Measurements from ENCODE around the gene BMAL1.

The BMAL1 gene

GRCh38 chr11:13347901-13348300, 70.3 kb downstream of the BMAL1 start:
- in situ Hi-C loops (cut with HindIII; ENCODE audit: low pct_unique_long_range_greater_than_20kb, low sequenced_read_pairs), result no loop called here
- no peak for TF ChIP-seq JUND (IDR thresholded peaks at IDR 0.05; ENCODE audit: low read depth)
- no peak for DNase-seq (ENCODE audit: low read depth in 1 of 2, low spot score in 1 of 2)

GRCh38 chr11:13348305-13348704, 70.7 kb downstream of the BMAL1 start:
- in situ Hi-C loops (cut with HindIII; ENCODE audit: low pct_unique_long_range_greater_than_20kb, low sequenced_read_pairs), result no loop called here
- no peak for TF ChIP-seq JUND (IDR thresholded peaks at IDR 0.05; ENCODE audit: low read depth)
- no peak for DNase-seq (ENCODE audit: low read depth in 1 of 2, low spot score in 1 of 2)

DNA sequence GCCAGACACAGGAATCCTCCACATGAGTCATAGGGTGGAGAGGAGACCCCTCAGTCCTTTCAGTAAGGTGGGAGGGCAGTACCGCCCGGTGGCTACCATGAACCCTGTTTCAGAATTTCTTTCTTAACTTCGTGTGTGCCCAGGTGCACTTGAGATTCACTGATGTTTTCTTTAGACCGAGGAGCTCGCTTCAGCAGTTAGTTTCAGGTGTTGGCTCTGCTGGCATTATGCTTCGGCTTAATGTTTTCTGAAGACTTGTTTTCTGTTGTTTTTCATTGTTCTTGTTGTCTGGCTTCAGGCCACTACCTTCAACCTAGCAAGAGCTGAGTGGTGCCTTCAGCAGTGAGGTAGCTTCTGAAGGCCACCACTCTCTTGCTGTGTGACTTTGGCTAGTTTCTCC, 71.5 kb downstream of the BMAL1 start:
- in situ Hi-C loops (cut with HindIII; ENCODE audit: low pct_unique_long_range_greater_than_20kb, low sequenced_read_pairs), result no loop called here
- no peak for DNase-seq (ENCODE audit: low read depth in 1 of 2, low spot score in 1 of 2)
- TF ChIP-seq JUND (IDR thresholded peaks at IDR 0.05; ENCODE audit: low read depth), result no peak

DNA sequence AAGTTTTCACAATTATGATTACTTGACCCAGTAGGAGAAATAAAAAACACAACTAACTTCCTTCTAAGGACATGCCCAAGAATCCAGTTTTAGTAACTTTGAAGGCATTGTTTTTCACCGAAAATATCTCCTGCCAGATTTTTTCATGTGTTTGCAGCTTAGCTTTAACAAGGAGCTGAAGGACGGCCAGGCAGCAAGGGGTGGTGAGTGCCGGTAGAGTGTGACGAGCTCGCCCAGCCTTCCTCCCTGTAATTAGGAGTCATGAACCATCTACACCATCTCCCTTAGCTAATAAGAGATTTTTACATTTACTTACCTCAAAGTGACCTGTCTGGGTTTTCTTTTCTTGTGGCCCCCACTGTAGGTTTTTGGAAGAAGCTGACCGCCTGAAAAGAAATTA, 72.0 kb downstream of the BMAL1 start:
- TF ChIP-seq JUND (IDR thresholded peaks at IDR 0.05; ENCODE audit: low read depth), result no peak
- in situ Hi-C loops (cut with HindIII; ENCODE audit: low pct_unique_long_range_greater_than_20kb, low sequenced_read_pairs), result no loop called here
- DNase-seq (ENCODE audit: low read depth in 1 of 2, low spot score in 1 of 2), result no peak

- TF ChIP-seq JUND (IDR thresholded peaks at IDR 0.05; ENCODE audit: low read depth), result no peak
- in situ Hi-C loops (cut with HindIII; ENCODE audit: low pct_unique_long_range_greater_than_20kb, low sequenced_read_pairs), result no loop called here
- no peak for DNase-seq (ENCODE audit: low read depth in 1 of 2, low spot score in 1 of 2)
Measured at GRCh38 chr11:13352711-13353110, 75.1 kb downstream of the BMAL1 start.

- TF ChIP-seq JUND (IDR thresholded peaks at IDR 0.05; ENCODE audit: low read depth), result no peak
- peak in 1 of 2 experiments; percentile 46 for DNase-seq (ENCODE audit: low read depth in 1 of 2, low spot score in 1 of 2)
- in situ Hi-C loops (cut with HindIII; ENCODE audit: low pct_unique_long_range_greater_than_20kb, low sequenced_read_pairs), result no loop called here
Measured at GRCh38 chr11:13354335-13354734, 76.7 kb downstream of the BMAL1 start.

DNA sequence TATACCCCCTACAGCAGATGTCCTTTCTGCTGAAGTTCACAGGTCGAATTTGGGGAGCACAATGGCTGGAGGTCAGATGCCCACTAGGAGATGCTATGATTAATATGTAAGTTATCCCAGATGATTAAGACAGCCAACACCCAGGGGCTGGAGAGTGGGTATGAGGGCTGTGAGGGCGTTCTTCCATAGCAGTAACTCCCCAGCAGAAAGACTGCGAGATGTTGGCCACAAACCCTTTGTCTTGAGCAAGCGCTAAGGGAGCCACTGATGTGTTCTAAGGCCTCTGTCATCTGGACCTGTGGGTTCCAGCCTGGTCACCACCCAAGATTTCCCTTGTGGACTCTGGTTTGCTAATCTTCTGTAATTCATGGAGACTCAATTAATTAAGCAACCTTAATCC, 77.6 kb downstream of the BMAL1 start:
- in situ Hi-C loops (cut with HindIII; ENCODE audit: low pct_unique_long_range_greater_than_20kb, low sequenced_read_pairs), result no loop called here
- TF ChIP-seq JUND (IDR thresholded peaks at IDR 0.05; ENCODE audit: low read depth), result no peak
- DNase-seq (ENCODE audit: low read depth in 1 of 2, low spot score in 1 of 2), result no peak

DNA sequence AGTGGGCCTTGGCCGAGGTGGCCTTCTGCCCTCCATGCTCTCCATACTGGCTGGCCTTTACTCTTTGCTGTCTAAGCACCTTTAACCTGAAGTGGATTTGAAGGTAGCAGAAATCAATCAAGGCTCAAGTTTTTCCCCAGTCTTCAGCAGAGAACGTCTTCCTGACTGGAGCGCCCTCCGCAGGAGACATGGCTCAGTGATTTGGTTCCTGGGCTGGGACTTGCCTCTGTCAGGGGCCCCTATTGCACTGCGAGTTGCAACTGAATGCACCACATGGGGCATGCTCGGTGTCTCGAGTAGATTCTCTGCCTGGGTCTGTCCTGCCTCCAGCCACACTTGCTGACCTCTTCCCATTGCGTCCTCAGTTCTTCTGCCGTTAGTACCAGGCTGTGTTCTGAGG, 79.6 kb downstream of the BMAL1 start:
- DNase-seq (ENCODE audit: low read depth in 1 of 2, low spot score in 1 of 2), result no peak
- in situ Hi-C loops (cut with HindIII; ENCODE audit: low pct_unique_long_range_greater_than_20kb, low sequenced_read_pairs), result no loop called here
- no peak for TF ChIP-seq JUND (IDR thresholded peaks at IDR 0.05; ENCODE audit: low read depth)

GRCh38 chr11:13358596-13359270, 81.1 kb downstream of the BMAL1 start:
- in situ Hi-C loops (cut with HindIII; ENCODE audit: low pct_unique_long_range_greater_than_20kb, low sequenced_read_pairs), result no loop called here
- TF ChIP-seq JUND (IDR thresholded peaks at IDR 0.05; ENCODE audit: low read depth), result no peak

GRCh38 chr11:13362596-13363109, 85.1 kb downstream of the BMAL1 start:
- in situ Hi-C loops (cut with HindIII; ENCODE audit: low pct_unique_long_range_greater_than_20kb, low sequenced_read_pairs), result no loop called here
- no peak for DNase-seq (ENCODE audit: low read depth in 1 of 2, low spot score in 1 of 2)
- no peak for TF ChIP-seq JUND (IDR thresholded peaks at IDR 0.05; ENCODE audit: low read depth)

More at GRCh38 chr11:13358596-13359270, 81.1 kb downstream of the BMAL1 start:
- no peak for DNase-seq (ENCODE audit: low read depth in 1 of 2, low spot score in 1 of 2)

- DNase-seq (ENCODE audit: low read depth in 1 of 2, low spot score in 1 of 2), result no peak
- in situ Hi-C loops (cut with HindIII; ENCODE audit: low pct_unique_long_range_greater_than_20kb, low sequenced_read_pairs), result no loop called here
- TF ChIP-seq JUND (IDR thresholded peaks at IDR 0.05; ENCODE audit: low read depth), result no peak
Measured at GRCh38 chr11:13364388-13364787, 86.8 kb downstream of the BMAL1 start.

- in situ Hi-C loops (cut with HindIII; ENCODE audit: low pct_unique_long_range_greater_than_20kb, low sequenced_read_pairs), result no loop called here
- no peak for DNase-seq (ENCODE audit: low read depth in 1 of 2, low spot score in 1 of 2)
- TF ChIP-seq JUND (IDR thresholded peaks at IDR 0.05; ENCODE audit: low read depth), result no peak
Measured at GRCh38 chr11:13366266-13367026, 88.9 kb downstream of the BMAL1 start.

DNA sequence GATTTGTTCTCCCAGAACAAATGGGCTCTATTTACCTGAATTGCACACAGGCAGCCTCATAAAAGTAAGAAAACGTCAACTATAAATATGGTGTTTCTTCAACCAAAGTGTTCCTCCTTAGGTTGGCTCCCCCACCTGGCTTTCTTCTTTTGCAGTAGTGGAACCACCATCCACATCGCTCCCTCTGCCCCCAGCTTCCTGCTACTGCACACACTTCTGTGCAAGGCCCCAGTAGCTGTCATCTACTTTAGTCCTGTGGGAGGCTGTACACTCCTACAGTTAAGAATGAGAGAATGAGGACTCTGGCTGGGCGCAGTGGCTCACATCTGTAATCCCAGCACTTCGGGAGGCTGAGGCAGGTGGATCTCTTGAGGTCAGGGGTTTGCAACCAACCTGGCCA, 89.5 kb downstream of the BMAL1 start:
- in situ Hi-C loops (cut with HindIII; ENCODE audit: low pct_unique_long_range_greater_than_20kb, low sequenced_read_pairs), result no loop called here

More for the DNA sequence above, 89.5 kb downstream of the BMAL1 start:
- no peak for TF ChIP-seq JUND (IDR thresholded peaks at IDR 0.05; ENCODE audit: low read depth)
- no peak for DNase-seq (ENCODE audit: low read depth in 1 of 2, low spot score in 1 of 2)
